Keratinocyte (primary cell): ENCODE measurements around the gene KRT23.
"Not testable (repeated sequence)": the region's sequence is repeated elsewhere in the genome, so short reads cannot be mapped to it uniquely, and the experiment has no call there.

ENCODE experiments used
- CTCF ChIP-seq, 3 experiments: IDR thresholded peaks in 1 of 3; conservative IDR thresholded peaks in 1 of 3; optimal IDR thresholded peaks in 1 of 3; 2 replicates in 2 of 3; 3 replicates in 1 of 3; pipeline versions ENCODE3 to v1.5.1; 2011; ENCODE audit warnings: low read length in 3 of 3, mild to moderate bottlenecking in 3 of 3, moderate library complexity in 2 of 3, control low read depth in 1 of 3, inconsistent platforms in 1 of 3; ENCODE audit not compliant: insufficient read depth in 2 of 3; ENCODE audit errors: extremely low read depth in 1 of 3
- EZH2 ChIP-seq: IDR thresholded peaks from one replicate; pipeline ENCODE4 v1.6.1; 2012; ENCODE audit warnings: inconsistent platforms, mild to moderate bottlenecking, low read length, moderate library complexity

- TF ChIP-seq CTCF (optimal IDR thresholded peaks at IDR 0.05 in 1 of 3, IDR thresholded peaks at IDR 0.05 in 1 of 3, conservative IDR thresholded peaks at IDR 0.05 in 1 of 3; ENCODE audit: extremely low read depth in 1 of 3, insufficient read depth in 2 of 3, low read length in 3 of 3); EZH2: not testable (repeated sequence)
Observed at GRCh38 chr17:40917116-40917515, 20.3 kb downstream of the KRT23 start.
